HG03060 (cell line): Measurements from ENCODE around the gene CPA1.

Experiments used
- ATAC-seq: cut with Tn5 transposase; IDR thresholded peaks from one replicate; pipeline ENCODE4 v1.9.1; 2021; ENCODE audit warnings: low read depth, moderate number of reproducible peaks; ENCODE audit not compliant: unreplicated experiment

CPA1 gene

GRCh38 chr7:130421684-130422083 lies 41.4 kb downstream of the CPA1 start:
- no peak for ATAC-seq

- ATAC-seq = no peak
These were observed 43.3 kb downstream of the CPA1 start for GRCh38 chr7:130423501-130424037.

- no peak for ATAC-seq
These were observed 45.5 kb downstream of the CPA1 start for GRCh38 chr7:130425796-130426195.

- ATAC-seq = no peak
These were observed 46.3 kb downstream of the CPA1 start for GRCh38 chr7:130426564-130426963.

GRCh38 chr7:130429019-130429418 lies 48.7 kb downstream of the CPA1 start:
- ATAC-seq = no peak

GRCh38 chr7:130430115-130430514 lies 49.8 kb downstream of the CPA1 start:
- ATAC-seq = no peak

- ATAC-seq = no peak
These were observed 50.8 kb downstream of the CPA1 start for GRCh38 chr7:130430841-130431666.

- ATAC-seq = no peak
These were observed 52.6 kb downstream of the CPA1 start for GRCh38 chr7:130432886-130433285.

- no peak for ATAC-seq
These were observed 53.0 kb downstream of the CPA1 start for GRCh38 chr7:130433301-130433700.

- ATAC-seq = no peak
These were observed 55.1 kb downstream of the CPA1 start for GRCh38 chr7:130435311-130435854.

- ATAC-seq = no peak
These were observed 56.0 kb downstream of the CPA1 start for GRCh38 chr7:130436253-130436652.
